Kidney (tissue), 14 donors: ENCODE measurements around the gene ARHGAP28. TPM values are rescaled to one million over a fixed set of nuclear protein-coding genes. Genes with fewer than 3 reads are reported as not detected.

ENCODE experiments used
- DNase-seq, 5 donors: peaks; one replicate each; pipeline ENCODE4 v3.0.0-alpha.2; 2013 to 2020
- FAIRE-seq: peaks from 2 replicates; lab custom pipeline; 2012; peaks lifted over from hg19 to GRCh38; lab: Jason Lieb, UNC
- H3K27ac ChIP-seq, 2 donors: one replicate each; pipeline ENCODE4 v1.7.0; 2013; ENCODE audit warnings: low read depth in 2 of 2, low read length in 2 of 2, inconsistent platforms in 1 of 2
- H3K27me3 ChIP-seq: one replicate; pipeline ENCODE4 v1.7.1; 2013; ENCODE audit warnings: low read length, inconsistent platforms; ENCODE audit not compliant: control insufficient read depth, insufficient read depth
- H3K36me3 ChIP-seq, 3 donors: one replicate each; pipeline versions ENCODE4 v1.7.0 to v1.7.1; 2013; ENCODE audit warnings: low read length in 3 of 3, control low read depth in 1 of 3, inconsistent platforms in 1 of 3; ENCODE audit not compliant: insufficient read depth in 3 of 3, control insufficient read depth in 2 of 3
- H3K4me1 ChIP-seq, 3 donors: one replicate each; pipeline versions ENCODE4 v1.7.0 to v1.7.1; 2013; ENCODE audit warnings: low read length in 3 of 3, inconsistent platforms in 1 of 3, low read depth in 1 of 3; ENCODE audit not compliant: control insufficient read depth in 2 of 3, insufficient read depth in 2 of 3
- H3K4me3 ChIP-seq, 3 donors: one replicate each; pipeline versions ENCODE4 v1.7.0 to v1.8.1; 2013; ENCODE audit warnings: low read length in 3 of 3, control low read depth in 1 of 3, inconsistent platforms in 1 of 3
- H3K9ac ChIP-seq, 3 donors: one replicate each; pipeline versions ENCODE4 v1.7.0 to v1.7.1; 2013; ENCODE audit warnings: low read length in 3 of 3, control low read depth in 1 of 3, inconsistent platforms in 1 of 3
- H3K9me3 ChIP-seq, 3 donors: one replicate each; pipeline versions ENCODE4 v1.7.0 to v1.7.1; 2013; ENCODE audit warnings: low read length in 3 of 3, control low read depth in 1 of 3, inconsistent platforms in 1 of 3; ENCODE audit not compliant: control insufficient read depth in 2 of 3, insufficient read depth in 1 of 3
- CTCF ChIP-seq: IDR thresholded peaks from 3 replicates; pipeline ENCODE4 v1.5.1; 2012; ENCODE audit warnings: mild to moderate bottlenecking, moderate library complexity, borderline replicate concordance; ENCODE audit not compliant: insufficient read depth; ENCODE audit errors: extremely low read depth
- intact Hi-C: fragments of 100-400 bp; cut with DNase I; formaldehyde crosslinking; loops from one replicate; pipeline ENCODE4 v1.11.1; 2022
- polyA plus RNA-seq: library from polyadenylated mRNA; stranded (reverse); fragments of 350-450 nt; fragmentation: Illumina TruSeq; extraction: RNeasy Lipid Tissue Mini Kit (QIAGEN cat#74804); gene quantifications from one replicate; pipeline ENCODE4 v1.2.3, GENCODE V29; 2014; ENCODE audit warnings: low read depth, low replicate concordance; ENCODE audit not compliant: insufficient read depth
- total RNA-seq: library from RNA; stranded (reverse); fragmentation: NEBNext Ultra II Directional; extraction: Animal tissue kit (Norgen Biotek cat#: 25700); gene quantifications from one replicate; pipeline ENCODE4 v1.2.1, GENCODE V29; 2021
- donor health status: control.
- donor health status: control.
- donor health status: control.
- donor health status: control.
- donor health status: control.
- donor health status: DM: yes; HTN: yes; CAD: no.
- donor health status: Normal renal cell carcinoma (clear cell type).

ARHGAP28 gene
- total and polyA plus RNA-seq, 2 donors from 2014 or later: 4.6 TPM

GRCh38 chr18:6743999-6744398 is 14.5 kb downstream of the ARHGAP28 start:
- no peak for FAIRE-seq
- Histone ChIP-seq H3K4me3 (no peak overlapping the region), H3K27ac (no peak overlapping the region), H3K4me1 (peaks cover 3 to 10% (median 4%) of the 10 kb centered on the region in 3 donors), H3K9ac (no peak overlapping the region), H3K9me3 (no peaks in the 10 kb centered on the region), H3K36me3 (no peaks in the 10 kb centered on the region), H3K27me3 (no peaks in the 10 kb centered on the region)
- no peak for TF ChIP-seq CTCF
- intact Hi-C loops: no loop called here
- no peak for DNase-seq

GRCh38 chr18:6744816-6745455 is 15.4 kb downstream of the ARHGAP28 start:
- H3K27ac ChIP-seq: no peak overlapping the region
- no peaks in the 10 kb centered on the region for H3K9me3 ChIP-seq
- no peaks in the 10 kb centered on the region for H3K27me3 ChIP-seq
- no peak for TF ChIP-seq CTCF
- no peak overlapping the region for H3K4me3 ChIP-seq
- DNase-seq (no peak), FAIRE-seq (peak; percentile 98)
- H3K36me3 ChIP-seq: no peaks in the 10 kb centered on the region
- no peak overlapping the region for H3K9ac ChIP-seq
- peaks cover 3 to 10% (median 4%) of the 10 kb centered on the region in 3 donors for H3K4me1 ChIP-seq
- intact Hi-C loops: no loop called here

- FAIRE-seq (no peak), DNase-seq (no peak)
- no peak overlapping the region for H3K9ac ChIP-seq
- no peaks in the 10 kb centered on the region for H3K27me3 ChIP-seq
- H3K4me3 ChIP-seq: no peak overlapping the region
- no peak overlapping the region for H3K27ac ChIP-seq
- H3K9me3 ChIP-seq: peaks cover 0 to 4% (median 0%) of the 10 kb centered on the region in 3 donors
- no peaks in the 10 kb centered on the region for H3K36me3 ChIP-seq
- no peak for TF ChIP-seq CTCF
- intact Hi-C loops: no loop called here
- H3K4me1 ChIP-seq: peaks cover 2 to 10% (median 4%) of the 10 kb centered on the region in 3 donors
Measured at GRCh38 chr18:6745504-6746031, 16.1 kb downstream of the ARHGAP28 start.
